Posterior cingulate gyrus (tissue), 11 donors: Measurements from ENCODE around the gene MDH1.
"Not testable (repeated sequence)": the region's sequence is repeated elsewhere in the genome, so short reads cannot be mapped to it uniquely, and the experiment has no call there.

Experiments
- DNase-seq, 10 donors: peaks; one replicate each; pipeline versions ENCODE4 v3.0.0 to v3.0.0-alpha.2; 2020 to 2021; ENCODE audit warnings: mixed read lengths in 3 of 10
- intact Hi-C: fragments of 100-400 bp; cut with DNase I; formaldehyde crosslinking; loops from one replicate; pipeline ENCODE4 v1.15.1; 2023

Gene MDH1

DNA sequence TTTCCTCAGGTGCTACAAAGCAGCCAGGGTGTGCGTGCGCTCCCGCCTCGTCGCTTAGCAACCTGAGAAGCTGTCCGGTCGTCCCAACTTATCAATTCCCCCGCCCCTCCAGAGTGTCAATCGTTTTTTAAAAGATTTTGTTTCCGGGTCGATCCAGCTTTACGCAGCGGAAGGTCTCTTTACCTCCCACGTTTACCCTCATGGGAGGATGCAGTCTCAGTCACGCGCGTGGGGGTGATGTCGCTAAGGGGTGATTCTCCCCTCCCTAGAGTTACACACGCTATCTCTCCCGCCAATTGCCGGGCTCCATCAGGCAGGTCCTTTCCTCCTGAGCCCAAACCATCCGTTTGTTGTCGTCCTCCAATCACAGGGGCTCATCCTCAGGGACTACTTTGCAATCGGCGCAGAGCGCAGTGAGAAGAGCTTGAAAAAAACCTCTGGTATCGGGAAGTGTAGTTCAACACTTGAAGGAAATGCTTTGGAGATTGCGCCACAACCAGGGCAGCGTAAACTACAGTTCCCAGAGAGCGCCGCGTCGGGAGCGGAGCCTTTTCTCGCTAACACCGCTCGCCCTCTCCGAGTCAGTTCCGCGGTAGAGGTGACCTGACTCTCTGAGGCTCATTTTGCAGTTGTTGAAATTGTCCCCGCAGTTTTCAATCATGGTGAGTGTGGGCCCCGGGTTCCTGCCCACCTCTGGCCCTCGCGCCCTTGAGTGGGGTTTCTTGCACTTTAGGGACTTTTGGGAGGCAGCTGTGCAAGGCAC is at the start of gene MDH1, which contains the start of gene WDPCP:
Gene MDH1 (plus strand): TSS at position 579 of the 763 bp plus-strand sequence. CDS start 81 bp downstream, at position 660.
Gene WDPCP (minus strand): TSS at position 93 of the 763 bp plus-strand sequence. CDS start 206 bp downstream, outside the sequence.
- intact Hi-C loops = loop anchor here (5.0 kb wide), 1 partner anchor 254 kb away; the partner anchor contains the start of gene UGP2

DNA sequence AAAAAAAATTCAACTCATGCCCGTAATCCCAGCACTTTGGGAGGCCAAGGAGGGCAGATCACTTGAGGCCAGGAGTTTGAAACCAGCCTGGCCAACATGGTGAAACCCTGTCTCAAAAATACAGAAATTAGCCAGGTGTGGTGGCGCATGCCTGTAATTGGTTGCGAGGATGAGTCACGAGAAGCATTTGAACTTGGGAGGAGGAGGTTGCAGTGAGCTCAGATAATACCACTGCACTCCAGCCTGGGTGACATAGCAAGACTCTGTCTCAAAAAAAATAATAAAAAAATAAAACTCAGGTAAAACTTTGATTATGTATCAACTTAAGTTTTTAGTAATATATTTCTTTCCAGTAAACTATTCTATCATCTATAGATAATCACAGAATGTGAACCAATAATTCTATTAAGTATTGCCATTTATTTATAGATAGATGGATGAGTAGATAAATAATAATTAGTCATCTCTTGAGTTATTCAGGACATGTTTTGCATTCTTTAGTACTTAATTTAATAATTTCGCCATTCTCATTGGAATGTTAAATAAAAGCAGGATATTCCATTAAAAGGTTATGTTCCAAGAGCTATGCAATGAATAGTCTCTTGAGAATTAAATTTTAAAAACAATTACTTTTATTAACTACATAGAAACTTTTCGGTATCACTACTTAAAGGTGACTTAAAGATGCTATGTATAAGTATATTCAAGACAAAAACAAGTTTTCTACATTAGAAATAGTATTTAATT is 49.2 kb upstream of the MDH1 start:
- intact Hi-C loops = no loop called here
- DNase-seq = no peak

More for the DNA sequence above, at the start of gene MDH1, which contains the start of gene WDPCP:
- DNase-seq = peak; percentile 87 to 99 (median 94)

DNA sequence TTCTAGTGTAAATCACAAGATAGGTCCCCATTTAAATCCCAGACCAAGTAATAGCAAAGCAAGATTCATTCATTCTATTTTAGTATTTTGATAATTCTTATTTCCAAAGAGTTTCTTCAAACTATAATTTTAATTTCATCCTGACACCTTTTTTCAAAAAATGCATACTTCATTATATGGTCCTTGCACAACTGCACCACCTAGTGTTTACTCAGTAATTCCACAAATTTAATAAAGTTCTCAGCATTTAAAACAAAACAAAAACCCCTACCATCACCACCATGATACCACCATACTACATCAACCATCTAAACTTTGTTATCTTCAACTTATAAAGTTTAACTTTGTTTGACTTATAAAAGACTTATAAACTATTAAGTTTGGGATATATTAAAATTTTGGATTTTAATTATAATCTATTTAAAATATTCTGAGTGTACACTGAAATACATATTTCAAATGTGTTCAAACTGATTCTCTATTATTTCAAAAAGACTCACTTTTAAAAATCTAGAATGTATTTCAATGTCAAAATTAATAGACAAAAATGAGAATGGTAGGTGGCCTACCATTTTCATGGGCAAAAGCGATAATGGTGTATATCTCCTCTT is 44.6 kb upstream of the MDH1 start:
- intact Hi-C loops = no loop called here
- no peak for DNase-seq

DNA sequence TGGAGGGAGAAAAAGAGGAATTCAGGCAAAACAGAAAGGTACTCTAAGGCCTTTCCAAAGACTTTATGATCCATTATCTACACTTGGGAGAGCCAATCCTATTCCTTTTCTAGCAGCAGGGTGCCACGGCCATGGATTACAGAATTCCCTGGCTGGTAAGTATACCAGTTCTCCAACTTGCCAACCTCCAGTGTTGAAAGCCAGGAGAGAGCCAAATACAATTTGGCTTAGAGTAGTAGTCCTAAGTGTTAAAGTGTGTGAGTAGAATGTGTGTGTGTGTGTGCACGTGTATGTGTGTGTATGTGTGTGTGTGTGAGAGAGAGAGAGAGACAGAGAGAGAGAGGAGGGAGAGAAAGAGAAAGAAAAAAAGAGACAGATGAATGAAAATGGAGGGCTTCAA is 43.7 kb upstream of the MDH1 start:
- intact Hi-C loops = no loop called here
- DNase-seq = no peak

DNA sequence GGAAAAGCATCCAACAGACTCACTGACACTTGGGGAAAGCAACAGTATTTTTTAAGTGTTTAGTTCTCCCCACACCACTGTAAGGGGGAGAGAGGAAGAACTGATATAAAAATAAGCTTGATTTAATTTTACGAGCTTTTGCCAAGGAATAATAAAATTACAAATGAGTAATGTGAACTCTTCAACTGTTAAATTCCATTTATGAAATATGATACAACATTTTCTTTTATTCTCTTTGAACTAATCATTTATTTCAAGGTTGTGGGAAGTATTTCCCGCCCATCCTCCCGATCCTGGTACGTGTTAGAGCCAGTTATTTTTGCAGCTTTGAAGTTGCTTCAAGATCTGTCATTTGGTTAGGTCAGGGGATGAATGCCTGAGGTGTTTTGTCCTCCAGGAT is 35.7 kb upstream of the MDH1 start:
- intact Hi-C loops = no loop called here
- no peak for DNase-seq

DNA sequence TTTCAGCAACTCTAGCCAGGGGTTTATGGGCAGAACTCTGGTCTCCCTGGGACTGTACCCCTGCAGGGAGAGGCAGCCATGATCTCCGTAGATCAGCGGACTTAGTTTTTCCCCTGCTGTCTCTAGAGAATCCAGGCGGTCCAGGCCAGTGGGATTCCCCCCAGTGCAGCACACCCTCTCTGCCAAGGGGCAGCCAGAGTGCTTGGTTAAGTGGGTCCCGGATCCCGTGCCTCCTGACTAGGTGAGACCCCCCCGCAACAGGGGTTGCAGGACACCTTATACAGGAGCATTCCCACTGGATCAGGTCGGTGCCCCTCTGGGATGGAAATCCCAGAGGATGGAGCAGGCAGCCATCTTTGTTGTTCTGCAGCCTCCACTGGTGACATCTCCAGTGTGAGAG is 33.5 kb upstream of the MDH1 start:
- intact Hi-C loops = no loop called here

DNA sequence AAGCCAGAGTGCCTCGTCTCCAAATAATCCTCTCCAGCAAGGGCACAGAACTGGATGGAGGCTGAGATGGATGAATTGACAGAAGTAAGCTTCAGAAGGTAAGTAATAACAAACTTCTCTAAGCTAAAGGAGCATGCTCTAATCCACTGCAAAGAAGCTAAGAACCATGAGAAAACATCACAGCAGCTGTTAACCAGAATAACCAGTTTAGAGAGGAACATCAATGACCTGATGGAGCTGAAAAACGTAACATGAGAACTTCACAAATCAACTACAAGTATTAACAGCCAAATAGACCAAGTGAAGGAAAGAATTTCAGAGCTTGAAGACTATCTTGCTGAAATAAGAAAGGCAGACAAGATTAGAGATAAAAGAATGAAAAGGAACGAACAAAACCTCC is 32.8 kb upstream of the MDH1 start:
- DNase-seq = no peak
- intact Hi-C loops = no loop called here

More for the DNA sequence above, 33.5 kb upstream of the MDH1 start:
- peak in 1 of 10 donors; percentile 65 for DNase-seq

DNA sequence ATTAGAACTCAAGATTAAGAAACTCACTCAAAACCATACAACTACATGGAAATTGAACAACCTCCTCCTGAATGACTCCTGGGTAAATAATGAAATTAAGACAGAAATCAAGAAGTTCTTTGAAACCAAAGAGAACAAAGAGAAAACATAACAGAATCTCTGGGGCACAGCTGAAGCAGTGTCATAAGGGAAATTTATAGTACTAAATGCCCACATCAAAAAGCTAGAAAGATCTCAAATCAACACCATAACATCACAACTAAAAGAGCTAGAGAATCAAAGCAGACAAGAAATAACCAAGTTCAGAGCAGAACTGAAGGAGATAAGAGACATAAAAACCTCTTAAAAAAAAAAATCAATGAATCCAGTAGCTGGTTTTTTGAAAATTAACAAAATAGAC is 30.9 kb upstream of the MDH1 start:
- DNase-seq, intact Hi-C loops: not testable (repeated sequence)

DNA sequence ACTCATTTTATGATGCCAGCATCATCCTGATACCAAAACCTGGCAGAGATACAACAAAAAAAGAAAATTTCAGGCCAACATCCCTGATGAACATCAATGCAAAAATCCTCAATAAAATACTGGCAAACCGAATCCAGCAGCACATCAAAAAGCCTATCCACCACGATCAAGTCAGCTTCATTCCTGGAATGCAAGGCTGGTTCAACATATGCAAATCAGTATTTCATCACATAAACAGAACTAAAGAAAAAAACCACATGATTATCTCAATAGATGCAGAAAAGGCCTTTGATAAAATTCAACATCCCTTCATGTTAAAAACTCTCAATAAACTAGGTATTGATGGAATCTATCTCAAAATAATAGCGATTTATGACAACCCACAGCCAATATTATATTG is 29.8 kb upstream of the MDH1 start:
- DNase-seq, intact Hi-C loops: not testable (repeated sequence)

DNA sequence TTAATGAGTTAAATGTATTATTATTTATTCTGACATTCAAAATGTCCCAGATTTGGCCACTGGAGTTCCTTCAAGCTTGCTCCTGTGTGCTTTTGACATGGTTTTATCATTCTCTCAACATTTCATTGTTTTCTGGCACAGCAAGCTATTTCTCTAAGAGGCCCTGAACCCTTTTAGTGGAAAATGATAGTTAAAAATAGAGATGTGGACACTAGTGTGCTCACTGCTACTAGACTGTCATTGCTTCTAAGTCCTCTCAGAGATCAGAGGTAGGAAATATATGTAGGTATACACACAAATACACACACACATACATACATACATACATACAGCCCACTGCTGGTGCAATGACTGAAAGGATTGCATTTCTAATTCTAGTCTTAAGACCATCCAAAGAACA is 26.0 kb upstream of the MDH1 start:
- intact Hi-C loops = no loop called here

DNA sequence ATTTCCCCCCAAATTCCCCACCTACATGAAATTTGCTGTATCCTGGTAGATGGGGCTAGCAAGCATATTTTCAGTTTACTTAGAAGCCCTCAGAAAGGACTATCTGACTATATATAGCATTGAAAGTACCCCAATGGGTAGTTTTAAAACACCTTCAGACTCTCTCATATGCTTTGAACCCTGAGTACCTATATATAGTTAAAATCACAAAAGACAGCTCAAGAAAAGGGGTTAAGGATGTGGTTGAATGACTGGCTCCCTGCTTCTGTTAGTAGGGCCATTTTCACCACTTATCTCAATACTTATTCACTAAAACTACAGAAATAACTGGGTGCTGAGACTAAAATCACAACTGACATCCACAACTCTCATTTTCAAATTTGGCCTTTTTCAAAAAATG is 19.0 kb upstream of the MDH1 start:
- intact Hi-C loops = no loop called here
- no peak for DNase-seq

More for the DNA sequence above, 26.0 kb upstream of the MDH1 start:
- no peak for DNase-seq

DNA sequence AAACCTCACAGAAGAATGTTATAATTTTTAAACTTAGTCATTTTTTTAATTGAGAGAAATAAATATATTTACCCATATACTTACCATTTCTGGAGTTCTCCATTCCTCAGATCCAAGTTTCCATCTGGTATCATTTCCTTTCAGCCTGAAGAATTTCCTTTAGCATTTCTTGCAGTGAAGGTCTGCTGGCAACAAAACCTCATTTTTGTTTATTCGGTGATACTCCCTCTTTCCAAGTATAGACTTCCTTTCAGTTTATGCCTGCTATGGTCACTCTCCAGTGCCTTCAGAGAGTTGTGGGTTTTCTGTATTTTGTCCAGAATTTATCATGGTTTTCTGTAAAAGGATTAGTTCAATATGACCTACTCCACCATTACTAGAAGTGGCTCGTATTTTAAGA is 17.5 kb upstream of the MDH1 start:
- DNase-seq = no peak
- intact Hi-C loops = no loop called here

DNA sequence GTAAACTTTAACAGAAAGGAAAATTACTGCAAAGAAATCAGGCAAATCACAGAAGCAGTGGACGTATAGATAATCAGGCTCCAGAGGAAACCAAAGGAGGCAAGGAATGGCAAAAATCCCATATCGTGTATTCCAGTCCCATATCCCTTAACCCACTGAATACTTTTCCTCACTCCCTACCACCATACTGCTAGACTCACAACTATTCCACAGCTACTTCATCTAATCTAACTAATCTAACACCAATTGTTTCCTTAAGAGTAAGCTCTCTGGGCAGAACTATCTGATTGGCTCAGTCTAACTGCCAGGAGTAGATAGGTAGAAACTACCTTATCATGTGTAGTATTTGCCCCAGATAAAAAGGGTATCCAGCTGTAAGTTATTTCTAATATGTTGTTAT is 16.8 kb upstream of the MDH1 start:
- no peak for DNase-seq
- intact Hi-C loops = no loop called here

DNA sequence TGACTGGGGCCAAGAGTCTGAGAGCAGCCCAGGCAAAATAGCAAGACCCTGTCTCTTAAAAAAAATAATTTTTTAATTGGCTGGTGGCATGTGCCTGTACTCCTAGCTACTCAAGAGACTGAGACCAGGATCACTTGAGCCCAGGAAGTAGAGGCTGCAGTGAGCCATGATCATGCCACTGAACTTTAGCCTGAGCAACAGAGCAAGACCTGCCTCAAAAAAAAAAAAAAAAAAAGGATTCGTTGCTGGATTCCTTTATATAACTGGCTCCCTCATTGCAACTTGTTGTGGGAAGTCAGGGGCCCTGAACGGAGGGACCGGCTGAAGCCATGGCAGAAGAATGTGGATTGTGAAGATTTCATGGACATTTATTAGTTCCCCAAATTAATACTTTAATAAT is 15.7 kb upstream of the MDH1 start:
- DNase-seq, intact Hi-C loops: not testable (repeated sequence)

DNA sequence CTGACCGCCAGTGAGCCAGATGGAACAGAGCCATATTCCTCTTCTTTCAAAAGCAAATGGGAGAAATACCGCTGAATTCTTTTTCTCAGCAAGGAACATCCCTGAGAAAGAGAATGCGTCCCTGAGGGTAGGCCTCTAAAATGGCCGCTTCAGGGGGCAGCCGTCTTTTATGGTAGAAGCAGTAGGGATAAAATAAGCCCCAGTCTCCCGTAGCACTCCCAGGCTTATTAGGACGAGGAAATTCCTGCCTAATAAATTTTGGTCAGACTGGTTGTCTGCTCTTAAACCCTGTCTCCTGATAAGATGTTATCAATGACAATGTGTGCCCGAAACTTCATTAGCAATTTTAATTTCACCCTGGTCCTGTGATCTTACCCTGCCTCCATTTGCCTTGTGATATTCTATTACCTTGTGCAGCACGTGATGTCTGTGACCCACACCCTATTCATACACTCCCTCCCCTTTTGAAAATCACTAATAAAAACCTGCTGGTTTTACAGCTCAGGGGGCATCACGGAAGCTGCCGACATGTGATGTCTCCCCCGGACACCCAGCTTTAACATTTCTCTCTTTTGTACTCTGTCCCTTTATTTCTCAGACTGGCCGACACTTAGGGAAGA is 14.9 kb upstream of the MDH1 start:
- DNase-seq, intact Hi-C loops: not testable (repeated sequence)

DNA sequence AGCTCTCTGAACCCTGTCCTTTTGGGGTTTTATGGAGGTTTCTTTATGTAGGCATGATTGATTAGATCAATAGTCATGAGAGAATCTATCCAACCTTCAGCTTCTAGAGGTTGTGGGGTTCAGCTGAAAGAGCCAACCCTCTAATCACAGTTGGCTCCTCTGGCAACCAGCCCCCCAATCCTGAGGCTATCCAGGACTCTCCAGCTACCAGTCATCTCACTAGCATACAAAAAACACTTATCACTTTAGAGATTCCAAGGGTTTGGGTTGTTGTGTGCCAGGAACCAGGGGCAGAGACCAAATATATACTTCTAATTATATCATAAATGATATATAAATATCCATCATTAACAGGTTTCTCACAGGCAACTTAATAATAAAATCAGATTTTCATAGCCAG is 12.2 kb upstream of the MDH1 start:
- DNase-seq = no peak
- intact Hi-C loops = no loop called here

DNA sequence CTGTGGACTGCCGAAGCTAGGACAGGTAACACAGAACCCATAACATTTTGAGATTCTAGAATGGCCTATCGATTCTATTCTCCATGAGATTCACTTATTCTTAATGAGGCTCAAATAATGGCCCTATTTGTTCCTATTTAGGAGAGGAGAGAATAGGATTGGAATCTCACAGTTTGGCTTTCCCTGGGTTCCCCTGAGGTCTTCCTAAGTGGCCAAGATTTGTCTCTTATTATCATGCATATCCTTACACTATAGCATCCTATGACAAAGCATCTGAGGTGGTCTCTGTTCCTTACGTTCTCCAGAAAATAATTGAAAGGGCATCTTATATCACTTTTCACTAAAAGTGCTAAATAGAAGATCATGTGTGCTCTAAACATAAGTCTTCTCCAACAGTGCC is 10.0 kb upstream of the MDH1 start:
- intact Hi-C loops = no loop called here
- DNase-seq = no peak

DNA sequence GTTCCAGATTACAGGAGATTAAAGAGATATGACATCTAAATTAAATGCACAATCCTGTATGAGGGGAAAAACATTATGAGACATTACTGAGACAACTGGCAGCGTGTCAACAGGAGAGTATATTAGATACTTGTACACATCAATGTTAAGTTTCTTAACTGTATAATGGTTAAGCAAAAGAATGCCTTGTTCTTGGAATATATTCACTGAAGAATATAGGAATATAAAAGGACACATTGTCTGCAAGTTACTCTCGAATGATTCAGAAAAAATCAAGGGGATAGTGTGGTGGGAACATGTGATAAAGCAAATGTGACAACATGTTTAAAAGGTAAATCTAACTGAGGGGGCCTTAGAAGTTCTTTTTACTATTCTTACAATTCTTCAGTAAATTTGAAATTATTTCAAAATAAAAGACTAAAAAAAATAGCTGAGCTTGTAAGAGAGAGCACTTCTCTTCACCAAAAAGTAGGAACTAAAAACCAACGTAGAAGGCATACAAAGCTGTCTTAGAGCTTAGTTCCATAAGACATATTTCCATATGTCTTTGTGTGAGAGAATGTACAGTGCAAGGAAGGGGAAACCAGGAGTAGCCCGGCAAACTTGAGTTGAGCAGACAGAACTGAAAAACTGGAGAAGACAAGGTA is 8.0 kb upstream of the MDH1 start:
- intact Hi-C loops = no loop called here
- no peak for DNase-seq

DNA sequence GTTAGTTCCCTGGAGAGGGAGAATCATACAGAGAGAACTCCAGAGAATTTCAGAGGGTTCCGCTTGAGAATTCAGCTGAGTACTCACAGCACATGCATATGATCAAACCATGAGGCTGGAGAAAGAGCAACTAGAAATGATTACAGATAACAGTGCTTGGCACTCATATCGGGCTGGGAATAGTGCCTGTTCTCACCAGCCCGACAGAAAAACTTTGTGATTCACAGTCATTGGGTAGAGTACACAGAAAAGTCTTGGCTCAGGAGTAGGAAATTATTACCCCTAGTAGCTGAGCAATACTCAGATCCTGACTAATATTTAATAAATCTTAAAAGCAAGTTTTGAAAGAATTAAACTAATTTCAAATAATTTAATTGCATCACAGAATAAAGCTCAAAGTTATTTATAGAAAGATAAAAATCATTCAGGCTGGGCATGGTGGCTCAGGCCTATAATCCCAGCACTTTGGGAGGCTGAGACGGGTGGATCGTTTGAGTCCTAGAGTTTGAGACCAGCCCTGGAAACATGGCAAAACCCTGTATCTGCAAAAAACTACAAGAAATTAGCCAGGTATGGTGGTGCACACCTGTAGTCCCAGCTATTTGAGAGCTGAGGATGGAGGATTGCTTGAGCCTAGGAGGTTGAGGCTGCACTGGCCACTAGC is 7.3 kb upstream of the MDH1 start:
- intact Hi-C loops = no loop called here
- DNase-seq = peak in 1 of 10 donors; percentile 11

DNA sequence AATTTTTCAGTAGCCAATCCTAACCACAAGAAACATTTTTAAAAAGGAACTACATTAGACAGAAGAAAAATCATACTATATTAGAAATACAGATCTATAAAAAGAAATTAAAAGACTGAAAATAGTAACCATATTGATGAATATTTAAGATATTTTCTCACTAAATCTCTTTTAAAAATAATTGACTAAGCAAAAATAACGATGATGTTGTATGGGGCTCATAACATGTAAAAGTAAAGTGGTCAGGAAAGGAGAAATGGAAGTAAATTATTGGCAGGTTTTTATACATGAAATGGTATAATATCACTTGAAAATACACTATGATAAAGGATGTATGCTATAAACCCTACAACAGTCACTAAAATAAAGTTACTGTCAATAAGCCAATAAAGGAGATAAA is 5.9 kb upstream of the MDH1 start:
- DNase-seq = no peak
- intact Hi-C loops = no loop called here
